HG03139 (cell line): ENCODE measurements around the gene ATP2B2.

Experiments
- ATAC-seq: cut with Tn5 transposase; IDR thresholded peaks from one replicate; pipeline ENCODE4 v1.9.1; 2021; ENCODE audit not compliant: unreplicated experiment

ATP2B2 gene

DNA sequence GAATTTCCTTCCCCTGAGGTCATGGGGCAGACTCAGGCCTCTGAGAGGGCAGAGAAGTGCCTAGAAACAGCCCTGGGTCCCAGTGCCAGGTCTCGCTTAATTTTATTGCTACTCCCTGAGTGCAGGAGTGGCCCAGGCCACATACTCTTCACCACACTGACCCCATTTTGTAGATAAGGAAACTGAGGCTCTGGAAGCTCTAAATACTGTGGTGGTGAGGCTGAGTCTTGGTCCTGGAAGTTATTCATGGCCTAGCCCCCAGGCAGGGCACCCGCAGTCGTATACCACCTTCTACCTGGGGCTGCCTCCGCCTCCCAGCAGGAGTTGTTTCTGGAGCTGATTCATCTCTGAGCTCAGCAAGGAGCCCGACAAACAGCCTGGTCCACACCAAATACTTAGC is 9.8 kb downstream of the ATP2B2 start:
- ATAC-seq: no peak

DNA sequence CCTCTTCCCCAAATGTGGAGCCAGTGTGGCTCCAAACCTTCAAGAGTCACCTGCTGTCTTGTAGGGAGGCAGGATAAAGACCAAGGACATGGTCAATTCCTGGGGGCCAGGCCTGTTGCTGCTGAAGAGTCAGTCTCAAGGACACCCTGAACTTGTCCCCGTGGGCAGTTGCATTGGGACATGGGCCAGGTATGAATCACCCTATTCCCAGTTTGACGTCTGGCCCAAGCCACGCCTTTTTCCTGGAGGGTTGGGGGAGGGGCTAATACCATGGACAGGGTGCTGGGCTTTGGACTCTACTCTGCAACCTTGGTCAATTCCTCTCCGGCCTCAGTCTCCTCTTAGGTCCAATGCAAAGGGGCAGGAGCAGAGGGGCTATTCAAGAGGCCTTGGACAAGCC is 10.4 kb downstream of the ATP2B2 start:
- no peak for ATAC-seq

DNA sequence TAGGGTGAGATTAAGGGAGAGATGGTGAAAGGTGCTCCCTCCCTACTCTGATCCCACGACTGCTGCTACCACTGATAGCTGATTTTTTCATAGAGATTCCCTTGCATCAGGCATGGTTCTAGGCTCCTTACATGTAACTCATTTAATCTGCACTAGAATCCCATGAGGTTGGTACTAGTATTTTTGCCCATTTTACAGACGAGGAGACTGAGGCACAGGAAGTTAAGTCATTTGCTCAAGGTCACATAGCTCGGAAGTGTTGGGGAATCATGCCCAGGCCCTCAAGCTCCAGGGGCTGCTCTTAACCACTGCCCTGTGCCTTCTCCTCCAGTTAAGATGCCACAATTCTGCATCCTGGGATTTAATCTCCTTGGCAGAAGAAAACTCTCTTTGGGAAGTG is 11.2 kb downstream of the ATP2B2 start:
- no peak for ATAC-seq

DNA sequence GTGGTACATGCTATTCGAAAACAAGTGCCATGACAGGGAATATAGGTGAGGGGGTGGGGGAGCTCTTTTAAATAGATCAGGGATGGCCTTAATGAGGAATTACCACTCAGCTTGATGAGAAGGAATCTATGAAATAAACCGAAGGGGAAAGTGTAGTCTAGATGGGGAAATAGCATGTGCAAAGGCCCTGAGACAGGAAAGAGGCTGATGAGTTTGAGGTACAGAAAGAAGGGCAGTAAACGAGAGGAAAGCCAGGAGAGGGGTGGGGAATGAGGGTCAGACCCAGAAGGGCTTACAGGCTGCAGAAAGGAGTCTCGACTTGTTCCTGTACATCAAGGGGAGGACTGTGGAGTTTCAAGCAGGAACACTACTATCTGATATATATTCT is 12.2 kb downstream of the ATP2B2 start:
- no peak for ATAC-seq

DNA sequence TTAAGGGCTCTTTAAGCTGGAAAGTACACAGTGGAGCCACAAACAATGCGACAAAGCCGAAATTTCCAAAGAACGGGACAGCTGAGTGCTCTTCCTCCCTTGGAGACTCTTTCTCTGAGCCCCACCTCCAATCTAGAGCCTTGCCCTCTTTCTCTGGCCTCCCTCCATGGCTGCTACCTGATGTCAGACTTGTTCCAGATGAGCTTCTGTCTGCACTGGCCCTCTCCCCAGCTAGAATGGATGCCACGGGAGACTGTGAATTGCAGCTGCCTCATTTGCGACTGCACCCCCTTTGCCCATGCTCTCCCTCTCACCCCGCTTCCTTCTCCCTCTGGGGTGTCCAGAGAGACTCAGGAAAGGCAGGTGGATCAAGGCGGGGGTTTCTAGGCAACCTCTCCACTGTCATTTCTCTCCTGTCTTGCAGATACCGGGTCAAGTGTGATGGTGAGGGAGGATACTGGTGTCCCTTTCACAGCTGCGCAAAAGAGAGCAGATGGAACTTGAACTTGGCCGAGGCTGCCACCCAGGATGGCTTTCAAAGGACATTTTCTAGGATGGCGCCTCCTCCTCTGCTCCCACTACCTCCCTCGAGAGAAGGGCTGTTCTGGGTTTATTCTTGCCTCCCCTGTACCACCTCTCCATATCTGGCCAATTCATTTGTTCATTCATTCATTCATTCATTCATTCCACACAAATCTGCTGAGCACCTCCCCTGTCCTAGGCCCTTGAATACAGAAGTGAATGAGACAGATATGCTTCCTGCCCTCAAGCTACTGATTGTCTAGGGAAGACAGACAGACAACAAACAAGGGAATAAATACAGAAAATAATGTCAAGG is 12.8 kb downstream of the ATP2B2 start:
- no peak for ATAC-seq

DNA sequence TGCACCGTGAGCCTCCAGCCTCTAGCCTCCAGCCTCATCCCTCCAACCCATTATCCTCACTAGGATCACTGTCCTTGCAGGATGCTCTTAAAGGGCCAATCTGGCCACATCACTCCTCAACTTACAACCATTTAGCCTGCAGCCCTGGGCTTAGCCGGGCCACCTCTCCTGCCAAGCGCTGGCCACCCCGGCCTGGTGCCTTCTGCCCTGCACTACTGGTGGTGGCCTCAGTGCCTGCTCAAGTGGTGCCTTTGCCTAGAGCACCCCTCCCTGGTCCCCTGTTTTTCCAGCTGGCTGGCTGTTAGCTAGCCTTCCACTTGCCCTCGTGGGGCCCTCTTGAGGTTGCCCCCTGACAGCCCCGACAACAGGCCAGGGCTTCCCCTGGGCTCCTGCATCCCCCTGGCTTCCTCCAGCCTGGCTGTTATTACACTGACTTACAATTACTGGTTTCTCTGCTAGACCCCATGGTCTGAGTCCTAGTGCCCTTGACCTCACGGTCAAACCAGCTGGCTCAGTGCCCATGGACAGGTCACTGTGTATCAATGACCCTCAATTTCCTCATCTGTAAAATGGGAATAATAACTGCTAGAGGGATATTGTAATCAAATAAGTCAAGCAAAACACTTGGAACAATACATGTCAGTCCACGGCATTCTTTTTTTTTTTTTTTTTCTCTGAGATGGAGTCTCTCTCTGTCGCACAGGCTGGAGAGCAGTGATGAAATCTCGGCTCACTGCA is 15.5 kb downstream of the ATP2B2 start:
- no peak for ATAC-seq

DNA sequence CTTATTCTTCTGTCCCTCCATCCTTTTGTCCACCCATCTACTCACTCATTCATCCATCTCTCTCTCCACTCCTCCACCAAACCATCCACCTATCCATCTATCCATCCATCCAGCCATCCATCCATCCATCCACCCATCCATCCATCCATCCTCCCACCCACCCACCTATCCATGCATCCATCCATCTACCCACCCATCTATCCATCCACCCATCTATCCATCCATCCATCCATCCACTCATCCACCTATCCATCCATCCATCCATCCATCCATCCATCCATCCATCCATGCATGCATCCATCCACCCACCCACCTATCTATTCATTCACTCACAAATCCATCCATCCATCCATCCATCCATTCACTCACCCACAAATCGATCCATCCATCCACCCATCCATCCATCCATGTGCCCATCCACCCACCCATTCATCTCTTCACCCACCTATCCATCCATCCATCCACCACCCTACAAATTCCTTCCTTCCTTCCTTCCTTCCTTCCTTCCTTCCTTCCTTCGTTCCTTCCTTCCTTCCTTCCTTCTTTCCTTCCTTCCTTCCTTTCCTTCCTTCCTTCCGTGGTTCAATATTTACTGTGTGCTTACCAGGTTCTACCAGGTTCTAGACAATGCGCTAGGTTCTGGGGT is 17.3 kb downstream of the ATP2B2 start:
- ATAC-seq: no peak

DNA sequence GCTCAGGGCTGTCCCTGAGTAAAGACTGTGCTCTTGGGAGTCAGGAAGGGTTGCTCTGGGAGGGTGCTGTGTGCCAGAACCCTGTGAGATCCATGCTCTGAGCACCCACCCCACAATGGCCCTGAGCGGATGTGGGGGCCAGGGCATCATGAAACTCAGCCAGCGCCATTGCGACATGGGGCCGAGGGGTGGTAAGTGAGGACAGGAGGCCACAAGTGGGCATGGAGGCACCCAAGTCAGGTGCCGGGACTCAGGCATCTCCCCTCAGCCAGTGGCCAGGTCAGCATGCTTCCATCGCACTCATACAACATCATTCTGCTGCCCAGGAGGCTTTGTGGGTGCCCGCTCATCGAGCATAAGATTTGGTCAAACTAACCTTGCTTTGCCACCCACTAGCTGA is 19.6 kb downstream of the ATP2B2 start:
- ATAC-seq: no peak

DNA sequence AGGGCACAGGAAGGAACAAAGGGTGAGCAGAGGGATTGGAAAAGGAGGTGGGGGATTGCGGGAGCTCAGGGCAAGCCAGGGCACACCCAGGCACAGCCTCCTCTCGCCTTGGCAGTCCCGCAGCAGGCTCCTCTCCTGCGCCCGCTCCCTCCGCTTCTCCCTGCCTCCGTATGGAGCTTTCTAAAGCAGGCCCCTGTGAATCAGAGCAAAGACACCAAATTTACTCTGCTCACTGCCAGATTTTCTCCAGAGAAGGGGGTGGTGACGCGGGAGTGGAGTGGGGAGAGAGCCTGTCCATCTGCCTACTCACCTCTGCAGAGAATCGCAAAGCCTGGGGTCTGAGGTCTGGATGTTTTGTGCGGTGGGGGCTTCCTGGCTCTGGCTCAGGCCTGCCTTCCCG is 20.0 kb downstream of the ATP2B2 start:
- ATAC-seq: no peak

DNA sequence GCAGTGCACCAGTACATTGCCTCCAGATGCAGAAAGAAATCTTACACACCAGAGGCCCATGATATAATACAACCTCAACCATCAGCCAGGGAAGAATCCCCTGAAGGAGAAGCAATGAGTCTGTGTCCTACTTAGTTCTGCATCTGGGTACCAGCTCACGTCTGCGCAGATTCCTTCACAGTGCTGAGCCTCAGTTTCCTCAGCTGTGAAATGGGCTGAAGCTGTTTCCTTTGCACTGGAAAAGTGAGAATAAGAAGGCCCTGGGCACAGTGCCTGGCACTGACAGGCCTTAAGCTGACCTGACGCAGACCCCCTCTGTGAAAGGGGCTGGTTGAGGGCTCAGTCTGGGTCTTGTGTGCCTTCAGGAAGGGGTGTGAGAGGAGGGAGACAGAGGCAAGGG is 20.7 kb downstream of the ATP2B2 start:
- no peak for ATAC-seq

DNA sequence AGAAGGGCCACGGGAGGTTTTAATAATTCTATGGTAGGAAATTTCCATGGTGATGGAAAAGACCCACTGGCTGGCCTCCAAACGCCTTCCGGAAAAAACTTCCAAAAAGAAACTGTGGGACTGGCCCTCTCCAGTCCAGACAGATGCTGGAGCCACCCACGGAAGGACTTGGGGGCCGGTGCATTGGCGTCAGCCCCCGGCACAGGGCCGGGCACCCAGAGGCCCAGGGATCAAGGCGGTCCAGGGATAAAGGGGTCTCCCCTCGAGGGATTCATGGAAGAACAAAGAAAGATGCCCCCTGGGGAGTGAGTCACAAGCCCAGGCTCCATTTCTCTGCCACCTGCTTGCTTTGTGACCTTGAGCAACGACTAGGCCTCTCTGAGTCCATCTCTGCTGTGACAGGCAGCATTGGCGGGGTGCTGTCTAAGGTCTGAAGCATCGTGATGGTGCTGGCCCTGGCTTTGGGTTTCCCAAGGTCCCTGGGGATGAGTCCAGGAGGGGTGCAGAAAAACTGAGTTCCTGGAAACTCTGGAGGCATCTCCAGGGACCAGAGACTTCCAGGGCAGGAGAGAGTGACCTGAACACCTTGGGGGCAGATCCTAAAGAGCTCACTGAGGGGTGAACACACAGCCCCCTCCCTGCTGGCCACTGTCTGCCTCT is 21.6 kb downstream of the ATP2B2 start:
- ATAC-seq: no peak

DNA sequence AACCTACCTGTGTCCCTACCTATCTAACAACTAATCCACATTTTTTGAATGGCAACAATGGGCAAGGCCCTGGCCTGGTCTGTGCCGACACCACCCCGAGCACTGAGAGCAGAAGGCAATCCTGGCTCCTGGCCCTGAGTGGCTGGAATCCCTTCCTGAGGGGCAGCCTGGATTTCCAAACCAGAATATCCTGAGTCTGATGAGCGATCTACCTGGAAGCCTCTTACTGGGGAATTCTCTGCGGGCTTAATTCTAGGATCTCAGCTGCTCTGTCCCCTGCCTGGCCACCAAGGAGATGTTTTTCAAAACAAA is 22.1 kb downstream of the ATP2B2 start:
- ATAC-seq: no peak

DNA sequence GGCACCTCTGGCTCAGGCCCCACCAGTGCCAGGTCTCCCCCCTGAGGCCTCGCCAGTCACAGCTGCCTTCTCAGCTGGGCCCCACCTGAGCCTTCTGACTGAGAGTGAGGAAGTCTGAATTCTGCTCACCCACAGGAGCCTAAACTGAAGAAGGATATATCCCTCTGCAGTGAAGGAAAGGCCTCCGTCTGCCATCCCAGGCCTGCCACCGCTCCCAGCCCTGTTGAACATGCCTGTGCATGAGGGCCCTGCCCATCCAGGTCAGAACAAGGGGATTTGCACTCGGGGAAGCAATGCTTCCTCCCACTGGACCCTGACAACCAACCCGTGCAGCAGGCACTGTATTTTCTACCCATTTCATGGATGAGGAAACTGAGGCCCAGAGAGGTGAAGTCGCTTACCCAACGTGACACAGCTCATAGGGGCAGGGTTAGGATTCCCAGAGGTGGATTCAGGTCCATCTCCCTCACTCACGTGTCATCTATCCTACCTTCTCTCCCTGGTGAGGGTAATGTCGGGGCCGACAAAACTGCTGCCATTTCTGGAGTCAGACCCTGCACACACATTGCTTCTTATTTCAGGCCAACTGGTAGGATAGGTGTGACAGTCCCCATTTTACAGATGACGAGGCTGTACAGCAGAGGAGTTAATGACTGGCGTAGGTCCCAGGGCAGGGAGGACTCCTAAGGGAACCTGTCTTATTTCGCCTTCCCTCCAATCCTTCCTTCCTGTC is 22.6 kb downstream of the ATP2B2 start:
- ATAC-seq: no peak

DNA sequence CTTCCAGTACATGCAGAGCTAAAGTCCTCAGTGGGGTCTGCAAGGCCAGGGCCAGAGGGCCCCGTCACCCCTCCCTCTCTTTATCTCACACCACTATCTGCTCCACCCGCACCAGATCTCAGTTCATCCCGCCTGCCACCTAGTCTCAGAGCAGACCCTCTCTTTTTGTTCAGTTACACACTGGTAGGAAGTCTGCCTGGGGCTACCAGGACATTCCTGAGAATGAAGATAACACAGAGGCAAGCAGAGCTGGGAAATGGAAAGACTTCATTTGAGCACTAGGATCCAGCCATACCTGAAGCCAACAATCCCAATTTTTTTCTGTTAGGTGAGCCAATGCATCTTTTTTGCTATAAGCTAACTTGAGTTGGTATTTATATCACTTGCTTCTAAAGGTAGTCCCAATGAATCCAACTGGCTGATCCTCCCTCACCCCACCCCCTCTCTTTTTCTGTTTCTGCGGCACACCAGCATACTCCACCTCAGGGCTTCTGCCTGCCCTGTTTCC is 24.5 kb downstream of the ATP2B2 start:
- no peak for ATAC-seq

DNA sequence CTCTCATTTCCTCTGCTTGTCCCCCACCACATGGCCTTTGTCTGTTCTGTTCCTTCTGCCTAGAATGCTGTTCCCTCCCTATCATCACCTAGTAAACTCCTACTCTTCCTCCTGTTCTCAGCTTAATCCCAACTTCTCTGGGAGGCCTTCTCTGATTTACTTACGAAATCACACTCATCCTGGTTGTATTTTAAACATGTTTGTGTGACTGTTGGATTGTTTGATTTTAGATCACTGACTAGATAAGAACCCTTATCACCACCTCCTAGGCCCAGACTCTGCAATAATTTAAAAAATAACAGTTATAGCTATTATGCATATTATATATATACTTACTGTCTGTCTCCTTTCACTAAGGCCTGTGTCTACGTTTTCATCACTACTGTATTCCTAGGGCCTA is 26.1 kb downstream of the ATP2B2 start:
- ATAC-seq: no peak

DNA sequence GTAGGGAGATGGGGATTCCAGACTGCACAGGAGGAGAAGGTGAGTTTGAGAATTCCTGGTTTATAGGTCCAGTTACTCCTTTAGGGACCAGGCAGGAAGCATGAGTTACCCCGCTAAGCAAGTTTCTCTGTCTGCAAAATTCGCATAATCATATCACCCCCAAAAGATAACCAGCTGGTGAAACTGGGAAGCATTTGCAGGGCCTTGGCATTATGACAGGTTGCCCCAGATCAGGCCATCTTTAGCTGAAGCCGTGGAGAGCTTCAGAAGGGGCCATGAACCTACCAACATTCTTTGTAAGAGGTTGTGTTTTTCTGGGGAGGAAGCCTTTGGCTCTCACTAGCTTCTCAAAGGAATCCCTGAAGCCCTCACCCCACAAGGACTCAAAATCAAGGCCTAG is 29.4 kb downstream of the ATP2B2 start:
- ATAC-seq: no peak

DNA sequence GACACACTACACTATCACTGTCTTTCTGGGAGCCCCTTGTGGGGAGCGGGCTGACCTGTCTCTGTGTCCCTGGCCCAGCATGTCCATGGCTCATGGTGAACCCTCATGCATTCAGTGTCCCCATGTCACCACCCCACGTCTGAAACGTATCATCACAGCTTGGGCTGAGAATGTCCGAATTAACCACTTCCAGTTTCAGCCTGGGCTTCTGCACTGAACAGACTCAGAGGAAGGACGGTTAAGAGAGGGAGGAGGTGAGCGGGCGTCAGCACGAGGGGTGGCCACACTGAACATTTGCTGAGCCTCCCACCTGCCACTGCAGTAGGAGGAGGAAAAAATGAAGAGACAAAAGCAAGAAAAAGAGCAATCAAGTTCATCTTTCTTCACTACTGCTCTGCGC is 30.5 kb downstream of the ATP2B2 start:
- ATAC-seq: no peak

DNA sequence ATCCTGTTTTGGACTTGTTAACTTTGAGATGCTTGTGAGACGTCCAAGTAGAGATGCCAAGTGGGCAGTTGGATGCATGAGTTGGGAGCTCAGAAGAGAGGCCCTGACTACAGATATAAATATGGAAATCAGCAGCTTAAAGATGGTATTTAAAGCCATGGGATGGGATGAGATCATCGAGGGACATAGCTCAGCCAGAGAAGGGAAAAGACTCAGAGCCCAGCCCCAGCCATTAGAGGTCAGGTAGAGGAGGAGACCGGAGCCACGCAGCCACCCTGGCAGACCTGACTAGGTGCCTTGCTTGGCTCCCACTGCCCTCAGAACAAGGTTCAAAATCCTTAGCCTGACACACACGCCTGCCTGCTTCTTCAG is 31.1 kb downstream of the ATP2B2 start:
- ATAC-seq: no peak

DNA sequence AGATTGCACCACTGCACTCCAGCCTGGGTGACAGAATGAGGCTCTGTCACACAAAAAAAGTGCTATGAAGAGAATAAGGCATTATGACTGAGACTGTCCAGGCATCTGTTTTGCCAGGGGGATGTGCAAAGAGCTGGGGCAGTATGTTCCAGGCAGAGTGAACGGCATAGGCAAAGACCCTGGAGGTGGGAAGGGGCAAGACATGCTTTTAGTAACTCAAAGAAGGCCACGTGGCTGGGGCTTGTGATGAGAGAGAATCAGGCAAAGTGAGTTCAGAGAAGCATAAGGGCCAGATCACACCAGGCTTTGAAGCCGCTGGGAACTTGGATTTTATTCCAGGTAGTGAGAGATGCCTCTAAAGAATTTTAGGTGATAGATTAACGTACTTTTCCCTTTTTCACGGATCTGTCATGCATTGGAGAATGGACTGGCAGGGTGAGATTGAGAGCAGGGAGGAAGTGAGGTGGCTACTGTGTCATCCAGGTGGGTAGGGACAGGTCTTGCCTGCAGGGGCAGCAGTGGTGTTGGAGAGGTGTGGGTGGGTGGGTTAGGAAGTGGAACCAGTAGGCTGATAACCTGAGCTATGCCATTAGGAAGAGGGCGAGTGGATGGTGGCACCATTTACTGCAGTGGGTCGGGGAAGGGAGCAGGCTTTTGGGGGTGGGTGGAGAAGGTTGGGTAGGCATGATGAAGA is 31.7 kb downstream of the ATP2B2 start:
- no peak for ATAC-seq

DNA sequence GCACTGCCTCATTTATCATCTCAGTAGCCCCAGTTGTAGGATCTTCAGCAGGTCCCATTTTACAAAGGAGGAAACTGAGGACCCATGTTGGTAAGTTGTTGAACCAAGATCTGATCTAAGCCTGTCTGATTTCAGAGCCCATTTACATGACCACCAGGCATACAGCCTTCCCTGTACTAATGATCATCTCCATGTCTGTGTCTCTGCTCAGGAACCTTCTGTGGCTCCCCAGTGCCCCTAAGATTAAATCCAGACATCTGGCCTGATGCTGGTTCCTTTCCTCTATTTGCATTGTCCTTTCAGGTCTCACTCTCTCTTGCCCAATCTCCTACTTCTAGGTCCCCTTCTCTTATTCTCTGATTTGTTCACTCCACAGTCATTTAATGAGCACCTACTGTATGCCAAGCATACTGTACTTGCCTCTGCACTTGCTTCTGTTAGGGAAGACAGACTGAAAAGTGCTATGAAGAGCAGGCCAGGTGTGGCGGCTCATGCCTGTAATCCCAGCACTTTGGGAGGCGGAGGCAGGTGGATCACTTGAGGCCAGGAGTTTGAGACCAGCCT is 32.4 kb downstream of the ATP2B2 start:
- ATAC-seq: no peak
